Cardiac fibroblast (primary cell): ENCODE measurements around the gene NLRC5.

Experiments used
- DNase-seq, 2 donors: peaks; one replicate each; pipeline versions ENCODE4 v3.0.0 to v3.0.0-alpha.2; 2010; ENCODE audit warnings: low read depth in 2 of 2
- H3K4me3 ChIP-seq, 2 donors: replicated peaks in 1 of 2; 1 replicate in 1 of 2; 2 replicates in 1 of 2; pipeline ENCODE4 v1.5.1; 2011; ENCODE audit warnings: low read depth in 2 of 2, low read length in 2 of 2, mild to moderate bottlenecking in 2 of 2, moderate library complexity in 1 of 2
- CTCF ChIP-seq: IDR thresholded peaks from one replicate; pipeline ENCODE4 v1.5.1; 2011; ENCODE audit warnings: low read depth, mild to moderate bottlenecking, low read length, inconsistent platforms

NLRC5 gene

GRCh38 chr16:56961386-56961785 lies 28.0 kb upstream of the NLRC5 start:
- no peak overlapping the region for H3K4me3 ChIP-seq
- DNase-seq, result peak; percentile 54 to 72
- TF ChIP-seq CTCF, result no peak

- no peak for TF ChIP-seq CTCF
- no peak for DNase-seq
- no peak within 1 kb of the TSS for H3K4me3 ChIP-seq
Observed at GRCh38 chr16:56961851-56962281, 27.5 kb upstream of the NLRC5 start, which contains the start of gene CETP. TSS of gene CETP (plus strand) at chr16:56961950. CDS start at chr16:56961980, 30 bp downstream.

- H3K4me3 ChIP-seq, result no peak overlapping the region
- DNase-seq, result peak; percentile 85 to 96
- peak; percentile 88 for TF ChIP-seq CTCF
Observed at GRCh38 chr16:56964243-56965148, 24.9 kb upstream of the NLRC5 start.

- H3K4me3 ChIP-seq, result no peak overlapping the region
- peak in 1 of 2 donors; percentile 34 for DNase-seq
- no peak for TF ChIP-seq CTCF
Observed at GRCh38 chr16:56965149-56966092, 23.9 kb upstream of the NLRC5 start.

- no peak overlapping the region for H3K4me3 ChIP-seq
- no peak for TF ChIP-seq CTCF
- peak in 1 of 2 donors; percentile 44 for DNase-seq
Observed at GRCh38 chr16:56966093-56966475, 23.3 kb upstream of the NLRC5 start.

- DNase-seq, result peak in 1 of 2 donors; percentile 63
- no peak overlapping the region for H3K4me3 ChIP-seq
- no peak for TF ChIP-seq CTCF
Observed at GRCh38 chr16:56967733-56968132, 21.6 kb upstream of the NLRC5 start.
